HS-27A (cell line): Measurements from ENCODE around the gene VGLL4.
"Not testable (repeated sequence)": the region's sequence is repeated elsewhere in the genome, so short reads cannot be mapped to it uniquely, and the experiment has no call there.

Experiments
- DNase-seq: peaks from one replicate; pipeline ENCODE4 v3.0.0-alpha.2; 2012; ENCODE audit warnings: low read depth, missing footprints

Gene VGLL4

DNA sequence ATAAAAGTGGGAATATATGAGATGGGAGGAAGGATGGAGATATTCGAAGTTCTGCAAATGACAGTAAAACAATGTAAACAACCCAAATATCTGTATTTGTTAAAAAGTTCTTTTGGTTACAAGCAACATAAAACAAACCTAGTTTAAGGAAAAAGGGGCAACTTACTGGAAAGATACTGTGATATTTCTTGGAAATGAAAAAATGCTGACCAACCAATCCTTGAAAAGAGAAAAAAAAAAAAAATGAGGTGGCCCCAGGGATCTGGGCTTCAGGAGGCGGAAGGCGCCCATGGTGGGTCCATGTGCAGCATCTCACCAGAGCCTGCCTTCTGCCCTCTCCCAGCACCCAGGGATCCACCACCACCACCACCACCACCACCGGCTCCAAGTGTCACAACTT is 59.1 kb downstream of the VGLL4 start:
- DNase-seq, result no peak

DNA sequence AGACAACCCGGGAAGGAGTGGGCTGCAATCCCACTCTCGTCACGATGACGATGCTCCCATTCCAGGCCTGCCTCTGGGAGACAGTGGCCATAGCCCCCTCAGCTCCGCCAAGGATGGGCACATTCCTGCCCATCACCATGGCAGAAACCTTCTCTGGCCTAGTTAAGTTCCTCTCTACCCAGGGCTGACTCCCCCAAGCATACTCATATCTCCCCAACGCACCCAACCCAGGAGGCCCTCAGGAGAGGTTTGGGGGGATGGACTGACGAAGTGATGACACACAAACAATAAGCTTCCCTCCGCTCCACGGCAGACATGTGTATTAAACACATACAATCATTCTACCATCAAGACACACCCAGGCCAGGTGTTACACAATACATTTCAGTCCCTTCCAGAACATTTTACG is 60.1 kb downstream of the VGLL4 start:
- DNase-seq, result no peak

DNA sequence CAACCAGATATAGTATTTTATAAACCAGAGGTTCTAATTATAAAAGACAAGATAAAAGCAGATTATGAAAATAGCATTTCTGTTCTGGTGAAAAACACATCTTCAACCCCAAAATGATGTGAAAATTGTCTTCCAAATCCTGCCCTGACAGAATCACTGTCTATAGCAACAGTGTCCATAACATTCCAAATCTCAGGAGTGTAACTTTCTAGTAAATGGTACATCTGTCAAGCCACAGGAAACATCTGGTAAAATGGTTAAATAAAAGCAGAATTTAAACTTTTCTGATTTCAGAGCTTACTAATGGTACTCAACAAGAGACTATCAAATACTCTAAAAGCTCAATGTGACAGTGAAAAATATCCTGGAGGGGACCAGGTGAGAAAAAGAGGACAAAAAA is 60.5 kb downstream of the VGLL4 start:
- no peak for DNase-seq

DNA sequence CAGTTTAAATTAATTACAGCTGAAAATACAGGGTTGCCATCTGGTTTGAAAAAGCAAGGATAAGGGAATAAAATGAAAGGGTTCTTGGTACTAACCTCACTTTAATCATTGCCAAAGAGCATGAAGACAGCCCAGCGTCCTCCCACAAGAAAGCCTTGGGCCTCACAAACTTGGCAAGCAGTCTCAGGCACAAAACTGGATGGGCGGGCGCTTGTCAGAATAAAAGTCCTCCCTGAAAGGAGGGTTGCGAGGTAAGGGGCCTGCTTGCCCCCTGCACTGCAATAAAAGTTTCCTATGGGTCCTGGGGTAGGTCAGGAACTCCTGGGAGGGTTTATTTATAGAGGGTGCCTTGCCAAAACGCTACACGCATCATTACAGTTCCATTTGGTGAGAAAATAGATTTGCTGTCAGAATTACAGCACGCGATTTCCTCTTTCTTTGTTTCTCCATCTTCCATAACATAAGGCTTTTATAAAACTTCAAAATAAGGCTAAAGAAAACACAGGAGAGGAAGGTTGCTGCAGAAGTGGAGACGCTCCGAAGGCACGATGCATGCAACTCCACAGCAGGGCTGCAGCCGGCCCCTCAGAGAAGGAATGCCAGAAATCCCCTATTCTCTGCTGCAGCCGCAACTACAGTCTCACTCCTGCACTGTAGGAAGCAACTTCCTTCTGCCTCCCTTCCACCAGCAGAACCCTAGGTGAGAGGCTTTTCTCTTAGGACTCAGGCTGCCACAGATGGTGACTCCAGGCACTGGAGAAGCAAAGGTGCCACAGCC is 61.3 kb downstream of the VGLL4 start:
- DNase-seq, result no peak

DNA sequence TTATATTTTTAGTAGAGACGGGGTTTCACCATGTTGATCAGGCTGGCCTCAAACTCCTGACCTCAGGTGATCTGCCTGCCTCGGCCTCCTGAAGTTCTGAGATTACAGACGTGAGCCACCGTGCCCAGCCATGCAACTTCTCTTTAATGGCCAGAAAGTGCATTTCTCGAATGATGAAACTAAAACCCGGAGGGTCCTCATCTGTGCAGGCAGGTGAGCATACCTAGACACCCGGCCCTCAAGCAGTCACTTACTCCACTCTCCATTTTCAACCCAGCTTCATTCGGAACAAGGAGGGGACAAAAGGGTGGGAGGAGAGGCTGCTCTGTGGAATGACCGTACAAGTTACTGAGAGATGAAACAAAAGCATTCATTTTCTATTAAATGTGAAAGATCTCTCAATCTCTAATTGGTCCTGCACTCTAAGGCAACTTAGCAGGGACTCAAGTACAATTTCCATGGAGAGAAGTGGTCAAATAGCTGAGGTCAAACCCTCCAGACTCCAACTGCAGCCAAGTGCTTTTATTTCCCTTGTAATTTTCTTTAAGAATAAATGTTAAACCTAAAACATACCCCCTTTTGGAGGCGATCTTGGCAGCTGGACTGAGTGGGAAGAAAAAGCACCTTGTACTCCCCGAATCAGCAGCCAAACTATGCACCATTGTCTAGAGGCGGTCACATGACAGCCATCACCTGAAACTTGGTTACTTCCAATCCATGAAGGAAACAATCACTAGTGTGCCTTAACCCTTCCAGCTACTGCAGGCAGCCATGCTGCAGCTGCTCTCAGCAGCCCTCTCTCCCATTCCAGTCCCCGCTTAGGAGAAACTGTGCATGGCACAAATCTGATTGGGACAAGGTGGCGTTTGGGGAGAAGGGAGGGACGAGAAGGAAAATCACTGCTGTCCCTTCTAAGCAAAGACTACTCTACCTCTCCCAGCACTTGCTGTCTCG is 62.2 kb downstream of the VGLL4 start:
- DNase-seq, result no peak

DNA sequence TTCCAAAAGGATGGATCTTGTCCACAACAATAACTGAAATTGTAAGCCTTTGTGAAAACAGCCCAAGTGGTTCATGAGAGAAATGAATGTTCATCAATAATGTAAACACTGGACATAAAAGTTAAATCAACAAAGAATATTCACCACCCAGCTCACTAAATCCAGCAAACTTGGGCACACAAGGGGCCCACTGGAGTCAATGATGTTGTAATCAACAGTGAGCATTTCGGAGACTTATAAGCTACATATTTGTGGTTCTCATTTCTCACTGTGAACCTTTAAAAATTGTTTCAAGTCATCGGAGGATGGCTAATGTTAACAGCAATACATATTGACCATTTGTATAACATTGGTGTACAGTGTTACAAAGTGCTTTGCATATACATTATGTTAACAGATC is 63.1 kb downstream of the VGLL4 start:
- DNase-seq, result no peak

DNA sequence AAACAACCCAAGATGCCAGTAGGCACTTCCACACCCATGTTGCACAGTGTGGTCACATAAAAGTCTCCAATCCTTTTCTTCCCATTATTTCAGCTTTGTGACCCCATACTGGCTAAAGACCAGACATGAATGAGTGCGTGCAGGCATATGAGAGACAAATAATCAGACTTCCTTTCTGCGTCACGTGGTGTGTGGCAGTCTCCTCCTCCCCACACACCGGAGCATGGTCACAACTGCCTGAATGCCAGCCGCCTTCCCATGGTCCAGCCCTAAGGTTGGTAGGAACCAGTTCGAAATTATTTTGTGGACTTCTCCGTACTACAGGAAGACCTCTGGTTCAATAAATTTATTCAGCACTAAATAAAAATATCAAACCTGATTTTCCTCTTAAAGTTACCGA is 65.5 kb downstream of the VGLL4 start:
- no peak for DNase-seq

DNA sequence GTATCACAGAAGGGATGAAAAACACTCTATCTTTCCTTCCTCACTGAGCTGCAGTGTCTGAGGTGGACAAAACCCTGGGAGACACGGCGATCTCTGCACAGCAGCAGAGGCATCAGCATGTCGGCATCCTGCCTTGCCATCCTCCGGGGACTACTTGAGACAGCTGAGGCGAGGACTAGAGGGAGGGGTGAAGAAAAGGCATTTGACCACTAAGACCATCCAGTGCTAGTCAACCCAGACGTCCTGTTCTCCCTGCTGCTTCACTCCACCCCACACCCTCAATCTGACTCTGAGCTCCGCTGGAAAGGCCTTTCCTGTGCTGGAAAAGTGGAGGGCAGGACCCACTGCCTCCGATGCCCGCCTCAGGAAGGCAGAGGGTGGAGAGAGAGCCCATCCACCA is 67.3 kb downstream of the VGLL4 start:
- no peak for DNase-seq

DNA sequence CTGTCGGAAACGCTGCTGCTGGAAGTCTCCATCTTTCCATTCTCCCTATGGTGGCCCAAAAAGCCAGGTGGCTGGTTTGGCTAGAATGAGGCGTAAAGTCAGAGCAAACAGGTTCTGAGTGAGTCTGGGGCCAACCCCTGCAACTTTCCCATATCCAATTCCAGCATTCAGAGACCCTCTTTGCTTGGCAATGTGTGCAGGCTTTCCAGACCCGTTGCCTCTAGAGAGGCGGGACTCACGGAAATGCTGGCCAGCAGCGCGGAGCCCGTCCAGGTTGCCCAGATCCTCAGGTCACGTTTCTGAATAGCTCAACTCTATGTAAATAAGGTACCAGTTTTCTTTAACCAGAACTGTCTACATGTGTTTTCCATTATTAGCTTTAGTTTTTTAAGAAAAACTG is 68.0 kb downstream of the VGLL4 start:
- no peak for DNase-seq

DNA sequence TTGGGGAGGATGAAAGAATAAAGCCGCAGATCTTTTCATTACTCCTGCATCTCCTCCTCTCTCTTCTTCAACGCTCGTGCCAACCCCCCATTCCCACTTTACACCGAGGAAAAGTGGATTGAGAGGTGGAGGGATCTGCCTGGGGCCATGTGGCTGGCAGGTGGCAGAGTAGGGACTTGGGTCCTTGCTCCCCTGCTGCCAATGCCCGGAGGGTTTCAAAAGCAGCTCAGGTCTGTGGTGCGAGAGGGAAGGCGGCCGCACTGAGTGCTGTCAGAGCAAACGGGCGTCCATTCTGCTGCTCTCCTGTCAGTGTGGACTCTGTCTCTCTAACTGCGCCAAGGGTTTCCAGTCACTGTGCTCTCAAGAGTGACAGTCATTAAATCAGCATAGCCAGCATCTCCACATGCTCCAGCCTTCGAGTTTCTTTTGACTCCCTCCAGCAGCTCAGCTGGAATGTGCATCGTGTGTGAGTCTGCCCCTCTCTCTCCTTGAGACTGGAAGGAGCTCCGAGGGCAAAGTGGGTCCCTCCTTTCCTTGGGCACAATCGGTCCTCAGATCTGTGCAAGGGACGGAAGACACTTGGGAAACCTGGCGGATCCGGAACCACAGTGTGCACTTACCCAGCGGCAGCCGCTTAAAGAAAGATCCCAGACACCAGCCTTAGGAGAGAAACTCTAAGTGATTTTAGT is 68.6 kb downstream of the VGLL4 start:
- DNase-seq, result no peak

DNA sequence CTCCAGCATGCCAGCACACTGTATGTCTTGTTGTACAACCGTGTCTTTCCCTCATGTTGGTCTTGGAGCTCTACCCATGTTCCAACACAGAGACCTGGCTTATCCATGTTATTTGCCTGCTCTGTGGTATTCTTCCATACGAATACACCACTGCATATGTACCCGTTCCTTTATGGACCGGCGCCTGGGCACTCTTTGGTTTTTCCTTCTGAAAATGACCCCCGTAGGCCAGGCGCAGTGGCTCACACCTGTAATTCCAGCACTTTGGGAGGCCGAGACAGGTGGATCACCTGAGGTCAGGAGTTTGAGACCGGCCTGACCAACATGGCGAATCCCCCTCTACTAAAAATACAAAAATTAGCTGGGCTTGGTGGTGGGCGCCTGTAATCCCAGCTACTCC is 71.1 kb downstream of the VGLL4 start:
- not testable (repeated sequence) for DNase-seq

DNA sequence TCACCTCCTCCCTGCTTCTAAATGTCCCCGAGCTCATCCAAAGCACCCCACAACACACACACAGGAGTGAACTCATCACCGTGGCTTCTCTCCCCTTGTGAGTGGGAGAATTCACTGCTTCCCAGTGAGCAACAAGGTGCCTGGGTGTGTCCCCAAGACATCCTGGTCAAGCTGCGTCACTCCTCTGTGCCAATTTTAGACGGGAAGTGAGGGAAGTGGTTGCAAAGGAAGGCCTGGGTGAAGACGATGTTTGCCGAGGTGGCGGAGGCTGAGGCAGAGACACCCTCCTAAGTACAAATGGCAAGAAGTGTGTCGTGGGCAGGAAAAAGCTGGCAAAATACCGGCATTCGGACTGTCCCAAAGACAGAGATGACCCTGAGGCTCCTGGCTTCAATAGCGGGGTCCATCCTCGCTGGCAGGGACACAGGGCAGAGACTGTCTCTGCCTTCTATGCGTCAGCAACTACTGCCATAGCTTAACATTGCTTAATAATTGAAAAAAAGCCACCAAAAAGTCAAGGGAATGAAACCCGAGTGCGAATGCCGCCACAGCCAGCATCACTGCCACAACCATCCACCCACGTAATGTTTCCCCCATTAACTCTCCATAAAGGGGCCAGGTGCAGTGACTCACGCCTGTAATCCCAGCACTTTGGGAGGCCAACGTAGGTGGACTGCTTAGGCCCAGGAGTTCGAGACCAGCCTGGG is 72.8 kb downstream of the VGLL4 start:
- no peak for DNase-seq

DNA sequence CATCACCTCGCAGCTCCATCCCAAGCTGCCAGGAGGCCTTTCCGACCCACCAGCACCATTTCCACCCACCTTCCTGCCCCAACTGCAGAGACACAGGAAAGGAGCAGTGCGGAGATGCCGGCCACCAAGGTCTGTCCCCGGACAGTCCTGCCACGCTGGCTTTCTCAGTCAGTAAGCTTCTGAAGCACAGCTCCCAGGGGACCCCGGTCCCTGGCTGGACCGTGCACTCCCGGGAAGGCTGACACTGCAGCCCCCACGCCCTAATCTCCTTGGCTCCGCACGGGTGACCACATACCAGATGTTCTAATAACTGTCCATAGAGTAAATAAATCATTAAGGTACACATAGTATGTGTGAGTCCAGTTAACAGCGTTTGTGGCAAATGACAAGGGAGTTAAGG is 73.5 kb downstream of the VGLL4 start:
- no peak for DNase-seq

DNA sequence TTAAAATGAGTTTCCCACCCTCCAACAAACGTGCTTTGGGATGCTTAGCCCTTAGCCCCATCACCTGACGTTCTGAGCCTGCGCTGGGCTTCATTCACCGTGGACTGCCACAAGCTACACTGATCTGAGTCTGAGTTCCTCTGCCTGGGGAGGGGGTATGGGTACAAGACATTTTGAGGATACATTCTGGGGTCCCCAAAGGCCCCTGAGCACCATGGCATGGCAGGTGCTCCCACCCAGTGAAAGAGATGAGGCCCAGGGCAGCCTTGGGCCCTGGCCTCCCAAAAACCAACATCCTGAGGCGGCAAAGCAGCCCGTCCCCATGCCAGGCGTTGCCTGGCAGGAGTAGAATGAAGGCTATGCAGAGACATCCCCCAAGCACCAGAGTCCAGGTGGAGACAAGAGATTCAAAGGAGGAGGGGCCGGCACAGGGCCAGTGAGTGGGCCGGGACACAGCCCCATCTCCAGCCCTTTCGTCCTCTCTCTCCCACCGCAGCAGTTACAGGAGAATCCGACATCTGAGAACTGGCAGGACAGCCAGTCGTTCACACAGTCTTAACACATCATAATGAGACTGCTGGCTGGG is 74.5 kb downstream of the VGLL4 start:
- DNase-seq, result no peak

DNA sequence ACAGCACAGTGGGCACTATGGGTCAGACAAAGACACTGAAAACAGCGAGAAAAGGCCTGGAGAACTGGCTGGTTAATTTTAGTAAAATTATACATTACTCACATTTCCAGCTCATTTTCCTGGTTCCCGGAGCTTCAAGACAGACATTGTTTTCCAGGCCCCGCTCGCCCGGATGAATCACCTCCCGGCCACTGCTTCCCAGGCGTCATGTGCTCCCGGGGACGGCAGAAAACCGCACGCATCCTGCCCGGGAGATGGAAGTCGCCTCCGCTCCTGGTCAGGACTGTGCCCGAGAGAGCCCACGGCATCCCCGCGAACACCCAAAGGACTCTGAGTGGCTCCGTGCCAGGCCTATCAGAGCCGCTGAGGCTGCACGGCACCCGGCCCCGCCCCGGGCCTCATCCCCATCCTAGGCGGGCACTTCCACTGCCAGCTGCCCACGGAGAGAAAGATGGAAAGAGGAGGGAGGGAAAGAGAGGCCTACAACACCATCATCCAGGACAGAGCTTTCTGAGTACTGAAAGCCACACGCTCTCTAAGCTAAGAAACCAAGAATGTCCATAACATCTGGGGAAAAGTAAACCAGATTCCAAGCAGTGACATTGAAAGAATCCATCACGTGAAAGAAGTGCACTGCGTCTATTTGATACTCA is 75.1 kb downstream of the VGLL4 start:
- peak; percentile 84 for DNase-seq

DNA sequence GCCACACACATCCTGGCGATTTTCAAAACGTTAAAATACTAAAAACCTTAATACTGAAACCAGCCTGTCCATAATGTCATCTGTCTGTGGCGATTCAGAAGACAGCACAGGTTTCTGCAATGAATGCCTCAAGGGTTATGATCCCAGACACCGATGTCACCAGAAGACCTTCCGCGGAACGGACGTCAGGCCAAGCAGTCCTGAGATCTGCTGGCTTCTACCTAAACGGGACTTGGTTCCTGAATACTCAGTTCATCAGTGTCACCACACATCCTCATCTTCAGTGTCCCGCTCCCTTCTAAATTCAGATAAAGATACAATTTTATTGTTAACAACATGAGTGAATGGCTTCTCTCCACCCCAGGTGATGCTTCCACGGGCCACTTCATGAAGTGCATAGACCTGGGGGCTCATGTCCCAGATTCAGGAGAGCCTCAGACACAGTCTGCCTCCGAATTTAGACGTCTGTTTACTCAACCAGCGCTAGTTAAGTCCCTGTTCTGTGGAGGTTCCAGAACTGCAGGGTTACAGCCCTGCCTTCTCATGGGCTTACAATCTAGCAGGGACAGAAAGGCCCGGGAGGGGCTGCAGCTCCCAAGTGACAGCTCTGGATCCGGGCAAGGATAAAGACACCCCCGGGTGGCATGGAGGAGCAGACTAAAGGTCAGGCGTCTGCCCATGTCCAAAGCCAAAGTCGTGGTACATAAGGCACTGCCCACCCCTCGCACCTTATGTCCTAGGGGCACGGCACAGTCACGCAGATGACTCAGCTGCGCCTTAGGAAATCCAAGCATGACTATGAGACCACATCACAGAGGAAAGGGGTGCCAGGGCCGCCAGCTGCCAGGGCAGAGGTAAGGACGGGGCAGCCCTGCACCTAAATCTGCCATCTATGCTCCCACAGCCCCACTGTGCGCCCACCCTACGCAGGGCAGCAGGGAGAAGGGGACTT is 75.9 kb downstream of the VGLL4 start:
- DNase-seq, result peak; percentile 82

DNA sequence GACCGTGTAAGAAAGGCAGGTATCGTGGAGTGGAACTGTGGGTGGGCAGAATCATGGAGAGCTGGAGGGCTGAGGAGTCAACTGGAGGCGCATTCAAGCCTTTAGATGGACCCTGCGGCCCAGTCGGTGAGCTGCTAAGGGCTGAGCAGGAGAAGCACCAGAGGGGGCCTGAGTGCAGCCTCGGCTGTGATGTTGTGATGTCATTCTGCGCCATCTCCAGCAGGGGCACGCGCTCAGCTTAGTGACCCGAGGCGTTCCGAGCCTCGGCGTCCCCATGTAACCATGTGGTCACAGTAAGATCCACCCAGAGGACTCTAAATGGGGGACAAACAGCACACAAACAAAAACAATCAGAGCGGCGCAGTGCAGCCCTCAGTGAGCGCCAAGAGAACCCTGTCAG is 76.8 kb downstream of the VGLL4 start:
- DNase-seq, result no peak

DNA sequence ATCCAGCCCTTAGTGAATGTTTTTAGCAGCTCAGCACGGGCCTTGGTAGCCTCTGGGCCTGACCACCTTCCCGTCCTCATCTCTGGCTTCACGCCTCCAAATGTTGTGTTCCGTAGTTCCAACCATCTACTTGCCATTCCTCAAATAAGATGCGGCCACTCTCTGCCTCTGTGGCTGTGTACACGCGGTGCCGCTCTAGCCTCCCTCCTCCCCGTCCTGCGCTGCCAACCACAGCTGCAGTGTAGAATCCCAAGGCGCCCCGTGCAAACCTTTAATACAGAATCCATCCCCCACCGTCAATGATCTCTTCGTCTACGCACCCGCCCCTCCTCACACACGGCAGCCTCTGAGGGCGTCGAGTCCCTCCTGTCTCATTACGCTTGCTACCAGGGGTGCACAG is 77.2 kb downstream of the VGLL4 start:
- no peak for DNase-seq

DNA sequence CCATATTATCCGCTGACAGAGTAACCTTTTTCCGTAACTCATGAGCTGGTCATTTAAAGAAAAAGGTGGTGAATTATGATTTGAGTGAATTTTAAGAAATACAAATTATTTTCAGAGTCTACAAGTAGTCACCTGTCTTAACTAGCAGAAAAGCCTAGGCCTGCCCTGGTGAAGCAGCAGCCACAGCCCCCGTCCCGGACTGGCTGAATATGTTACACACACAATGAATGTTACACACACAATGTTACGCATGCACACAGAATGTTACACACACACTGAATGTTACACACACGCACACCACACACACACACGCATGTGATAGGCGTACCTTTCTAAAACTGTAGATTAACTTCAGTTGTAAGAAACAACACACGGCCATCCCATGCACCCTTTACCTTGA is 77.8 kb downstream of the VGLL4 start:
- no peak for DNase-seq

DNA sequence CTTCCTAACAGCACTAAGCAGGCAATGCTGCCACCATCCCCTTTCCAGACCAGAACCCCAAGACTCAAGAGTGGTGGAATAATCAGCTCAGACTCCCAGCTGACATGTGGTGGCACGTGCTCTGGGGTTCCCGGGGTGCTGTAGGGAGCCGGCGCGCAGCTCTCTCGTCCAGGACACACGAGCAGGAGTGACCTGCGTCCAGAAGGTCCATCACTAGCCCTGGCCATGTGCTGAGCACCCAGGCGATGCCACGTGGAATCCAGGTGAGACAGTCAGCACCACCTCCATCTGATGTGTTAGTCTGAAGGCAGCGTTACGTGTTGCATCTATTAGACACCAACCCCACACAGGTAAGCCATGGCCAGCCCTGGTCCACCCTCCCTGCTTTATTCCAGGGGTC is 78.2 kb downstream of the VGLL4 start:
- no peak for DNase-seq
